Epithelial cell of esophagus (primary cell): ENCODE measurements around the gene FBRSL1.

Source experiments
- DNase-seq: peaks from one replicate; pipeline ENCODE4 v3.0.0; 2010; ENCODE audit warnings: low read depth
- H3K4me3 ChIP-seq: 2 replicates; pipeline ENCODE4 v1.5.1; 2011; ENCODE audit warnings: mild to moderate bottlenecking, low read length, control low read depth
- TF ChIP-seq, protein P1 (sequence below): IDR thresholded peaks from 2 replicates; pipeline ENCODE4 v1.5.1; 2011; ENCODE audit warnings: low read depth, mild to moderate bottlenecking, low read length, control low read depth, inconsistent platforms; ENCODE audit not compliant: insufficient read depth; ENCODE audit errors: missing control alignments

Gene FBRSL1

DNA sequence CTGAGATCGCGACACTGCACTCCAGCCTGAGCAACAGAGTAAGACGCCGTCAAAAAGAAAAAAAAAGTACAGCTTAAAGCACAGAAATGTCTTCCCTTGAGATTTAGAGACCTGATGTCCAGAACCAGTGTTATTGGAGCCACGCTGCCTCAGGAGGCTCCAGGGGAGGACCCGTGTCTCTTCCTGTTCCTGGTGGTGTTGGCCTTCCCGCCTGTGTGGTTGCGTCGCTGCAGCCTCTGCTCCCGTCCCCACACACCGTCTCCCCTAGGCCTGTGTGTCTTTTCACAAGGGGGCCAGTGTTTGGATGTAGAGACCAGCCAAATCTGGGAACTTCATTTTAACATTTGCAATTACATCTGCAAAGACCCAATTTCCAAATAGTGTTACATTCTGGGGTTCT, 8.6 kb upstream of the FBRSL1 start:
- TF ChIP-seq, protein P1, sequence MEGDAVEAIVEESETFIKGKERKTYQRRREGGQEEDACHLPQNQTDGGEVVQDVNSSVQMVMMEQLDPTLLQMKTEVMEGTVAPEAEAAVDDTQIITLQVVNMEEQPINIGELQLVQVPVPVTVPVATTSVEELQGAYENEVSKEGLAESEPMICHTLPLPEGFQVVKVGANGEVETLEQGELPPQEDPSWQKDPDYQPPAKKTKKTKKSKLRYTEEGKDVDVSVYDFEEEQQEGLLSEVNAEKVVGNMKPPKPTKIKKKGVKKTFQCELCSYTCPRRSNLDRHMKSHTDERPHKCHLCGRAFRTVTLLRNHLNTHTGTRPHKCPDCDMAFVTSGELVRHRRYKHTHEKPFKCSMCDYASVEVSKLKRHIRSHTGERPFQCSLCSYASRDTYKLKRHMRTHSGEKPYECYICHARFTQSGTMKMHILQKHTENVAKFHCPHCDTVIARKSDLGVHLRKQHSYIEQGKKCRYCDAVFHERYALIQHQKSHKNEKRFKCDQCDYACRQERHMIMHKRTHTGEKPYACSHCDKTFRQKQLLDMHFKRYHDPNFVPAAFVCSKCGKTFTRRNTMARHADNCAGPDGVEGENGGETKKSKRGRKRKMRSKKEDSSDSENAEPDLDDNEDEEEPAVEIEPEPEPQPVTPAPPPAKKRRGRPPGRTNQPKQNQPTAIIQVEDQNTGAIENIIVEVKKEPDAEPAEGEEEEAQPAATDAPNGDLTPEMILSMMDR, result no peak
- no peak overlapping the region for H3K4me3 ChIP-seq
- no peak for DNase-seq

DNA sequence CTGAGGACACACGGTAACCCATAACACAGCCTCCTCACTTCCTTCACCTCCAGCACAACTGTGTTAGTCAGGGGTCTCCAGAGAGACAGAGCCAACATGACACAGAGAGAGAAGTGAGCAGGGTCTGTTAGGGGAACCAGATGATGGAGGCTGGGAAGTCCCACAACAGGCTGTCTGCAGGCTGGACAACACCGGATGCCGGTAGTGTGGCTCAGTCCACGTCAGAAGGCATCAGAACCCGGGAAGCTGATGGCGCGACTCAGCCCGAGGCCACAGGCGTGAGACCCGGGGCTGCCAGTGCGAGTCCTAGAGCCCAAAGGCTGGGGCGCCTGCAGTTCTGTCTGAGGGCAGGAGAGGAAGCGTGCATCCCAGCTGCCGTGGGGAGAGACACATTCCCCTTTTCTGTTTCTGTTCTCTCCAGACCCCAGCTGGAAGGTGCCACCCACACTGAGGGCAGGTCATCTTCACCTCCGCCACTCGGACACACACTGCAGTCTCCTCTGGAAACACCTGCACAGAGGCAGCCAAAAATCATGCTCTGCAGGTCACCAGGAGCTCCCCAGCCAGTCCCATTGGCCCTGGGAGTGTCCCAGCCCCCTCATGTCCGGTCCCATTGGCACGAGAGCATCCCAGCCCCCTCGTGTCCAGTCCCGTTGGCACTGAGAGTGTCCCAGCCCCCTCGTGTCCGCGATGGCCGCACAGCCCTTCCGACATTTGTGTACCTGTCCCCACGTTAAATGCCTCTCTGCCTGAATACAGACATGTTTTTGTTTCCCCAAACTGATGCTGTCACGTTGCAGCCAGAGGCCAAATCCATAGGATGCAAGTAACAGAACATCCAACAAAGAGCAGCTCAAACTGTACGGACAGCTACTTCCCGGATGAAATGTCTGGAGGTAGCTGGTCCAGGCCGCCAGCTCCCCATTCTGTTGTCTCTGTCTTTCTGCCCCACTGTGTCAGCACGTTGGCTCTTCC, 7.9 kb upstream of the FBRSL1 start:
- H3K4me3 ChIP-seq, result no peak overlapping the region
- TF ChIP-seq, protein P1, result no peak
- no peak for DNase-seq

DNA sequence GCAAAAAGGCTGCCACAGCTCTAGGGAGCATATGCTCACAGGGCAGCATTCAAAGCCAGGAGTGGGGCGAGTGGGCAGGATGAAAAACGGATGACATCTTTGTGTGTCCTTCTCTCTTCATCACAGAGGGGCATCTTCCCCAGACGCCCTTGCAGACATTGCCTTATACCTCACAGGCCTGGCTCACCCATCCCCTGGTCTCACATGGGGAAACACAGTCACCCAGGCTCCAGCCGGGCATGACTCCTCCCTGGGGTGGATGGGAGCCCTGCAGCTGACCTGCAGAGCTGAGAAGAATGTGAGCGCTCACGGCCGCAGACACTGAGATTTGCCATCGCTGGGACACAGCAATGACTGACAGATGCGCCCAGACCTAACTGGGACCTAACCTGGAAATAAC, 7.2 kb upstream of the FBRSL1 start:
- TF ChIP-seq, protein P1, result no peak
- no peak for DNase-seq
- H3K4me3 ChIP-seq, result no peak overlapping the region

DNA sequence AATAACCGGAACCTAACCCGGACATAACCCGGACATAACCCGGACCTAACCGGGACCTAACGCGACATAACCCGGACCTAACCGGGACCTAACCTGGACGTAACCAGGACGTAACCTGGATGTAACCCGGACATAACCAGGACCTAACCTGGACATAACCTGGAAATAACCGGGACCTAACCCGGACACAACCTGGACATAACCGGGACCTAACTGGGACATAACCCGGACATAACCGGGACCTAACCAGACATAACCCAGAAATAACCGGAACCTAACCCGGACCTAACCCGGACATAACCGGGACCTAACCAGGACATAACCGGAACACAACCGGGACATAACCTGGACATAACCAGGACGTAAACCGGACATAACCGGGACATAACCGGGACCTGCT, 6.7 kb upstream of the FBRSL1 start:
- H3K4me3 ChIP-seq, result no peak overlapping the region
- DNase-seq, result no peak
- TF ChIP-seq, protein P1, result no peak

DNA sequence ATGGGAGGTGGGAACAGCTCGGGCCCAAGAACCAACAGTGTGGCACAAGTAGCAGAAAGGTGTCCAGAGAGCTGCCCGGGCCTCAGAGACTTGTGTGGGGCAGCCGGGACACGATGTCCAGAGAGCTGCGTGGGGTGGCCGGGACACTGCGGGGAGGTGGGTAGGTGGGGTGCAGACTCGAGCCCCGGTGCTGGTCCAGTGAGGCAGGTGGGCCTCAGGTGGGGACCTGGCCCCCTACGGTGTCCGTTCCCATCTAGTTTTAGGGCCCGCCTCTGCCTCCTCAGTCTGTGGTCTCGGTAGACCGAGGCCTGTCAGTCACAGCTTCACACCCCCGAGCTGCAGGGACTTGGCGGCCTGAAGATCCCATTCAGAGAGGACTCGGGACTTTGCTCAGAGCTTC, 6.3 kb upstream of the FBRSL1 start:
- TF ChIP-seq, protein P1, result no peak
- H3K4me3 ChIP-seq, result no peak overlapping the region
- DNase-seq, result no peak

DNA sequence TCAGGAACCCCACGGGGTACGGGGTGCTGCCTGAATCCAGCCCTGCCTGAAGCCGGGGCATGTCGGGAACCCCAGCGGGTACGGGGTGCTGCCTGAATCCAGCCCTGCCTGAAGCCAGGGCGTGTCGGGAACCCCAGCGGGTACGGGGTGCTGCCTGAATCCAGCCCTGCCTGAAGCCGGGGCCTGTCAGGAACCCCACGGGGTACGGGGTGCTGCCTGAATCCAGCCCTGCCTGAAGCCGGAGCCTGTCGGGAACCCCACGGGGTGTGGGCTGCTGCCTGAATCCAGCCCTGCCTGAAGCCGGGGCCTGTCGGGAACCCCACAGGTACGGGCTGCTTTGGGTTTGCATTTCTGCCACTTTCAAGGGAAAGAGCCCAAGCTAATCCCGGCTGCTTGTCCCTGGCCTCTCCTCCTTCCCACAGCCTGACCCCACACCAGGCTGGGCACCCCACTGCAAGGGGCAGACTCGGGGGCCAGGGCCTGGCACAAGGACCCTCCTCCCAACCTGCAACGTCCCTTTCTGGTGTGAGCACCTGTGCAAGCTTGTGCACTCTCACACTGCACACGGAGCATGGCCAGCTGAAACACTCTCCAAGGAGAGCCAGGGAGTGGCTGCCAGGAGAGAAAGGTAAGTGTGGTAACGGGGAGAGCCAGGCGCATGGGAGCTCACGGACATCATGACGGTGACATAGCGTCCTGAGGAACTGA, 5.6 kb upstream of the FBRSL1 start:
- DNase-seq, result no peak
- no peak overlapping the region for H3K4me3 ChIP-seq
- TF ChIP-seq, protein P1, result no peak
